ENCODE data around the gene MAGI2. TPM values are rescaled to one million over a fixed set of nuclear protein-coding genes. Genes with fewer than 3 reads are reported as not detected.

Gene MAGI2
- total RNA-seq, 2 experiments from 2014 or later, result 0.03 to 0.17 TPM

GRCh38 chr7:79211724-79212123 is 241.7 kb downstream of the MAGI2 start:
- no peaks in the 10 kb centered on the region for H4K20me1 ChIP-seq (ENCODE audit: insufficient read depth, low read length)
- no TSS peak for BruUV-seq (replicated peaks)
- intact Hi-C loops (cut with micrococcal nuclease; ENCODE audit: unreplicated experiment), result no loop called here

DNA sequence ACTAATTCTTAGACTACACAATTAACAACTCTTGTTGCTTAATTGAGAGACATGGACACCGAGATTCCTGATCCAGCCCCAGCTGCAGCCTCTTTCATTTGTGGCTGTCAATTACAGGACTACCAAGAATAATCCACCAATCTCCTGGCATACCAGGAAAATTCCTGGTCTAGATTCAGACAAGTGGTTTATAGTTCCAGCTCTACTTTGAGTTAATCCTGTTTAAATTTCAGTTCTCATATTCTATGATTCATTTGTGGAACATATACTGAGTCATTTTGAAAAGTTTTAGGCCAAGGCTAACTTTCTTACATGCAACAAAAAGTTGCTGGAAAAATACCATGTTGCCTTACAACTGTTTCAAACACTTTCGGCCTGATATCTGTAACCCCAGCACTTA is 253.5 kb downstream of the MAGI2 start:
- CTCF ChIA-PET (ENCODE audit: unreplicated experiment), result no interaction called here
- intact Hi-C loops (cut with micrococcal nuclease; ENCODE audit: unreplicated experiment), result no loop called here

More at GRCh38 chr7:79211724-79212123, 241.7 kb downstream of the MAGI2 start:
- Histone ChIP-seq H3K9me2 (ENCODE audit: insufficient read depth, low read length) (no peaks in the 10 kb centered on the region), H3K27ac (ENCODE audit: low read depth, low read length, poor library complexity, severe bottlenecking) (no peak overlapping the region), H3K36me3 (ENCODE audit: insufficient read depth, low read length) (no peaks in the 10 kb centered on the region), H3K4me1 (ENCODE audit: insufficient read depth, low read length, poor library complexity, severe bottlenecking) (no peaks in the 10 kb centered on the region), H3K9me3 (ENCODE audit: low read length) (no peaks in the 10 kb centered on the region), H3K79me2 (ENCODE audit: insufficient read depth, low read depth, low read length) (no peaks in the 10 kb centered on the region), H2AFZ (ENCODE audit: low read length) (no peak overlapping the region), H3K4me2 (ENCODE audit: low read length) (no peak overlapping the region), H3K4me3 (ENCODE audit: low read depth, low read length, poor library complexity, severe bottlenecking) (no peak overlapping the region)
- DNase-seq (ENCODE audit: low spot score), result no peak
- no peak for TF ChIP-seq EZH2phosphoT487 (IDR thresholded peaks at IDR 0.05; ENCODE audit: borderline replicate concordance, low read depth, low read length)
- TF ChIP-seq, protein P1, sequence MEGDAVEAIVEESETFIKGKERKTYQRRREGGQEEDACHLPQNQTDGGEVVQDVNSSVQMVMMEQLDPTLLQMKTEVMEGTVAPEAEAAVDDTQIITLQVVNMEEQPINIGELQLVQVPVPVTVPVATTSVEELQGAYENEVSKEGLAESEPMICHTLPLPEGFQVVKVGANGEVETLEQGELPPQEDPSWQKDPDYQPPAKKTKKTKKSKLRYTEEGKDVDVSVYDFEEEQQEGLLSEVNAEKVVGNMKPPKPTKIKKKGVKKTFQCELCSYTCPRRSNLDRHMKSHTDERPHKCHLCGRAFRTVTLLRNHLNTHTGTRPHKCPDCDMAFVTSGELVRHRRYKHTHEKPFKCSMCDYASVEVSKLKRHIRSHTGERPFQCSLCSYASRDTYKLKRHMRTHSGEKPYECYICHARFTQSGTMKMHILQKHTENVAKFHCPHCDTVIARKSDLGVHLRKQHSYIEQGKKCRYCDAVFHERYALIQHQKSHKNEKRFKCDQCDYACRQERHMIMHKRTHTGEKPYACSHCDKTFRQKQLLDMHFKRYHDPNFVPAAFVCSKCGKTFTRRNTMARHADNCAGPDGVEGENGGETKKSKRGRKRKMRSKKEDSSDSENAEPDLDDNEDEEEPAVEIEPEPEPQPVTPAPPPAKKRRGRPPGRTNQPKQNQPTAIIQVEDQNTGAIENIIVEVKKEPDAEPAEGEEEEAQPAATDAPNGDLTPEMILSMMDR (conservative IDR thresholded peaks at IDR 0.05; ENCODE audit: low read length), result no peak
- CTCF ChIA-PET (ENCODE audit: unreplicated experiment), result no interaction called here
- POLR2A ChIA-PET, result interaction anchor here (0.7 kb wide), 1 partner anchor 399 kb away, joined by 3 read pairs; no protein-coding TSS in a partner anchor

DNA sequence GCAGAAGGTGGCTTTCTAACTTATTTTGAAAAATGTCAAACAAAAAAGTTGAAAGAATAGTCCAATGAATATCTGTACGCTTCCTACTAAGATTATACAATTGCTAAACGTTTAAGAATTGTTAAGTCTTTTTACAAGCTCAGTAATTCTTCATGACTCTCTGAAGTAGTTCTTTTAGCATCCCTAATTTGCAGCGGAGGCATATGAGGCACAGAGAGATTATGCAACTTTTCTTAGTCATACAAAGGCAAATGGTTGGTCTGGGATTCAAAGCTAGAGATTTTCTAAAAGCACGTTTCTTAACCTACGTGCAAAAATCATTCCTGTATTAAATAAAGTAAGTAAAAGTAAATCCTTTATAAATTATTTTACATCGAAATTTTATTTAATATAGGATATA is 254.2 kb downstream of the MAGI2 start:
- Histone ChIP-seq H4K20me1 (ENCODE audit: insufficient read depth, low read length) (no peaks in the 10 kb centered on the region), H2AFZ (ENCODE audit: low read length) (no peak overlapping the region), H3K27ac (ENCODE audit: low read depth, low read length, poor library complexity, severe bottlenecking) (no peak overlapping the region), H3K4me3 (ENCODE audit: low read depth, low read length, poor library complexity, severe bottlenecking) (no peak overlapping the region), H3K9me3 (ENCODE audit: low read length) (no peaks in the 10 kb centered on the region), H3K9me2 (ENCODE audit: insufficient read depth, low read length) (no peaks in the 10 kb centered on the region), H3K4me1 (ENCODE audit: insufficient read depth, low read length, poor library complexity, severe bottlenecking) (no peaks in the 10 kb centered on the region), H3K4me2 (ENCODE audit: low read length) (no peak overlapping the region), H3K36me3 (ENCODE audit: insufficient read depth, low read length) (no peaks in the 10 kb centered on the region), H3K79me2 (ENCODE audit: insufficient read depth, low read depth, low read length) (no peaks in the 10 kb centered on the region)
- no TSS peak for BruUV-seq (replicated peaks)
- POLR2A ChIA-PET, result no interaction called here
- CTCF ChIA-PET (ENCODE audit: unreplicated experiment), result no interaction called here
- intact Hi-C loops (cut with micrococcal nuclease; ENCODE audit: unreplicated experiment), result no loop called here
- TF ChIP-seq, protein P1 (conservative IDR thresholded peaks at IDR 0.05; ENCODE audit: low read length), result no peak
- no peak for TF ChIP-seq EZH2phosphoT487 (IDR thresholded peaks at IDR 0.05; ENCODE audit: borderline replicate concordance, low read depth, low read length)
- no peak for DNase-seq (ENCODE audit: low spot score)

More for the DNA sequence above, 253.5 kb downstream of the MAGI2 start:
- Histone ChIP-seq H3K79me2 (ENCODE audit: insufficient read depth, low read depth, low read length) (no peaks in the 10 kb centered on the region), H3K4me3 (ENCODE audit: low read depth, low read length, poor library complexity, severe bottlenecking) (no peak overlapping the region), H4K20me1 (ENCODE audit: insufficient read depth, low read length) (no peaks in the 10 kb centered on the region), H3K27ac (ENCODE audit: low read depth, low read length, poor library complexity, severe bottlenecking) (no peak overlapping the region), H3K4me1 (ENCODE audit: insufficient read depth, low read length, poor library complexity, severe bottlenecking) (no peaks in the 10 kb centered on the region), H3K36me3 (ENCODE audit: insufficient read depth, low read length) (no peaks in the 10 kb centered on the region), H3K9me2 (ENCODE audit: insufficient read depth, low read length) (no peaks in the 10 kb centered on the region), H2AFZ (ENCODE audit: low read length) (no peak overlapping the region), H3K4me2 (ENCODE audit: low read length) (no peak overlapping the region), H3K9me3 (ENCODE audit: low read length) (no peaks in the 10 kb centered on the region)
- BruUV-seq (replicated peaks), result no TSS peak
- TF ChIP-seq EZH2phosphoT487 (IDR thresholded peaks at IDR 0.05; ENCODE audit: borderline replicate concordance, low read depth, low read length), result no peak
- TF ChIP-seq, protein P1 (conservative IDR thresholded peaks at IDR 0.05; ENCODE audit: low read length), result no peak
- POLR2A ChIA-PET, result no interaction called here
- DNase-seq (ENCODE audit: low spot score), result no peak
